ENCODE results near the gene NOX3. TPM values are rescaled to one million over a fixed set of nuclear protein-coding genes. Genes with fewer than 3 reads are reported as not detected.

The NOX3 gene
- total and polyA plus RNA-seq, 2 donors (not counting 3 experiments of a cell fraction or from before 2014, with no cell fraction given), result not detected

DNA sequence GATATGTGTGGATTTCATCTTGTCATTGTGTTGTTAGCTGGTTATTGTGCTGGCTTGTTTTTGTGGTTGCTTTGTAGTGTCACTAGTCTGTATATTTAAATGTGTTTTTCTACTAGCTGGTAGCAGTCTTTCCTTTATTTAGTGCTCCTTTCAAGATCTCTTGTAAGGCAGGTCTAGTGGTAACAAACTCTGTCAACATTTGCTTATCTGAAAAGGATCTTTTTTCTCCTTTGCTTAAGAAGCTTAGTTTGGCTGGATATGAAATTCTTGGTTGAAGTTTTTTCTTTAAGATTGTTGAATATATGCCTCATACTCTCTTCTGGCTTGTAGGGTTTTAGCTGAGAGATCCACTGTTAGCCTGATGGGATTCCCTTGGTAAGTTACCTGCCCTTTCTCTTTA lies 108.7 kb downstream of the NOX3 start:
- Histone ChIP-seq H3K4me3 (replicated peaks in 1 of 3; ENCODE audit: insufficient read depth in 1 of 3, low read depth in 1 of 3, low read length in 3 of 3) (no peak overlapping the region), H3K9ac (replicated peaks; ENCODE audit: extremely low read depth, insufficient read depth, low read length) (no peak overlapping the region), H3K4me1 (ENCODE audit: control insufficient read depth, extremely low read depth, insufficient read depth, low read length) (no peaks in the 10 kb centered on the region), H3K79me2 (ENCODE audit: control insufficient read depth, insufficient read depth, low read length) (no peaks in the 10 kb centered on the region), H4K20me1 (replicated peaks; ENCODE audit: control insufficient read depth, extremely low read depth, insufficient read depth, low read length) (no peaks in the 10 kb centered on the region), H3K4me2 (ENCODE audit: insufficient read depth, low read length) (no peak overlapping the region), H3K27ac (ENCODE audit: insufficient read depth, low read depth, low read length) (no peak overlapping the region), H3K9me1 (replicated peaks; ENCODE audit: control insufficient read depth, extremely low read depth, insufficient read depth, low read length) (no peaks in the 10 kb centered on the region), H3K27me3 (ENCODE audit: control insufficient read depth in 2 of 2, insufficient read depth in 2 of 2, low read length in 2 of 2) (no peaks in the 10 kb centered on the region), H2AFZ (ENCODE audit: low read depth, low read length) (no peak overlapping the region), H3K36me3 (ENCODE audit: control insufficient read depth in 2 of 2, extremely low read depth in 1 of 2, insufficient read depth in 2 of 2, low read length in 2 of 2) (no peaks in the 10 kb centered on the region), H3K9me3 (replicated peaks; ENCODE audit: control insufficient read depth, insufficient read depth, low read length) (no peaks in the 10 kb centered on the region)
- ChIA-PET POLR2A (no interaction called here), CTCF (interaction anchor here (1.0 kb wide), 1 partner anchor 19 kb away, joined by 3 read pairs; no protein-coding TSS in a partner anchor)
- no peak for FAIRE-seq
- no peak for TF ChIP-seq JUN (IDR thresholded peaks at IDR 0.05; ENCODE audit: borderline replicate concordance, insufficient read depth, insufficient read length, low read depth)
- TF ChIP-seq, protein P1, sequence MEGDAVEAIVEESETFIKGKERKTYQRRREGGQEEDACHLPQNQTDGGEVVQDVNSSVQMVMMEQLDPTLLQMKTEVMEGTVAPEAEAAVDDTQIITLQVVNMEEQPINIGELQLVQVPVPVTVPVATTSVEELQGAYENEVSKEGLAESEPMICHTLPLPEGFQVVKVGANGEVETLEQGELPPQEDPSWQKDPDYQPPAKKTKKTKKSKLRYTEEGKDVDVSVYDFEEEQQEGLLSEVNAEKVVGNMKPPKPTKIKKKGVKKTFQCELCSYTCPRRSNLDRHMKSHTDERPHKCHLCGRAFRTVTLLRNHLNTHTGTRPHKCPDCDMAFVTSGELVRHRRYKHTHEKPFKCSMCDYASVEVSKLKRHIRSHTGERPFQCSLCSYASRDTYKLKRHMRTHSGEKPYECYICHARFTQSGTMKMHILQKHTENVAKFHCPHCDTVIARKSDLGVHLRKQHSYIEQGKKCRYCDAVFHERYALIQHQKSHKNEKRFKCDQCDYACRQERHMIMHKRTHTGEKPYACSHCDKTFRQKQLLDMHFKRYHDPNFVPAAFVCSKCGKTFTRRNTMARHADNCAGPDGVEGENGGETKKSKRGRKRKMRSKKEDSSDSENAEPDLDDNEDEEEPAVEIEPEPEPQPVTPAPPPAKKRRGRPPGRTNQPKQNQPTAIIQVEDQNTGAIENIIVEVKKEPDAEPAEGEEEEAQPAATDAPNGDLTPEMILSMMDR (IDR thresholded peaks at IDR 0.05; ENCODE audit: extremely low read depth in 1 of 2, insufficient read depth in 1 of 2, low read depth in 1 of 2, low read length in 2 of 2), result no peak
- TF ChIP-seq EZH2 (IDR thresholded peaks at IDR 0.05; ENCODE audit: borderline replicate concordance, low read depth, low read length, severe bottlenecking), result no peak
- TF ChIP-seq MYC (IDR thresholded peaks at IDR 0.05; ENCODE audit: low read depth, low read length), result no peak
- no peak for TF ChIP-seq POLR2A (IDR thresholded peaks at IDR 0.05; ENCODE audit: low read depth, low read length)
- no peak for TF ChIP-seq GATA2 (IDR thresholded peaks at IDR 0.05; ENCODE audit: insufficient read depth, insufficient read length, low read depth, low read length)
- DNase-seq (ENCODE audit: low read depth, low spot score), result no peak
- BruUV-seq (replicated peaks), result no TSS peak
- dilution Hi-C loops (cut with MboI; ENCODE audit: extremely low pct_ligation_motif_present, low sequenced_read_pairs) (no loop called here), intact Hi-C loops (cut with micrococcal nuclease) (no loop called here)

Other genes with a start within 250 kb of the NOX3 start
- gene CLDN20, start 191.8 kb downstream of the NOX3 start, total RNA-seq, result not detected in 2 replicates
- gene CLDN20, start 191.8 kb downstream of the NOX3 start, polyA plus RNA-seq, result not detected in 2 replicates
- 30.2 and 35.5 TPM in 2 replicates for gene TFB1M, start 141.4 kb downstream of the NOX3 start, total RNA-seq
- gene TFB1M, start 141.4 kb downstream of the NOX3 start, polyA plus RNA-seq, result 10.0 and 12.9 TPM in 2 replicates

Data from endothelial cell of umbilical vein (primary cell).